NCI-H2107 treated with DMSO at 0.1 percent for 48 hours (cell line): ENCODE measurements around the gene PTPRN2.
"Not testable (repeated sequence)": the region's sequence is repeated elsewhere in the genome, so short reads cannot be mapped to it uniquely, and the experiment has no call there.

Experiments
- DNase-seq: peaks from one replicate; lab custom pipeline; 2025; ENCODE audit not compliant: unreplicated experiment; lab: John Stamatoyannopoulos, UW

Gene PTPRN2

GRCh38 chr7:158473221-158473620, 114.4 kb downstream of the PTPRN2 start:
- no peak for DNase-seq

GRCh38 chr7:158472596-158472995, 115.0 kb downstream of the PTPRN2 start:
- DNase-seq, result no peak

GRCh38 chr7:158471716-158472115, 115.9 kb downstream of the PTPRN2 start:
- DNase-seq, result no peak

GRCh38 chr7:158470336-158470735, 117.3 kb downstream of the PTPRN2 start:
- DNase-seq, result no peak

- DNase-seq, result no peak
Measured at GRCh38 chr7:158469396-158470051, 118.1 kb downstream of the PTPRN2 start.

- DNase-seq, result no peak
Measured at GRCh38 chr7:158468700-158469296, 118.8 kb downstream of the PTPRN2 start.

GRCh38 chr7:158468181-158468580, 119.4 kb downstream of the PTPRN2 start:
- no peak for DNase-seq

- DNase-seq, result no peak
Measured at GRCh38 chr7:158467562-158467961, 120.1 kb downstream of the PTPRN2 start.

- DNase-seq, result no peak
Measured at GRCh38 chr7:158463317-158463716, 124.3 kb downstream of the PTPRN2 start.

GRCh38 chr7:158461824-158462223, 125.8 kb downstream of the PTPRN2 start:
- no peak for DNase-seq

- DNase-seq, result no peak
Measured at GRCh38 chr7:158460665-158461064, 127.0 kb downstream of the PTPRN2 start.

GRCh38 chr7:158458716-158459282, 128.8 kb downstream of the PTPRN2 start:
- no peak for DNase-seq

- no peak for DNase-seq
Measured at GRCh38 chr7:158458096-158458495, 129.5 kb downstream of the PTPRN2 start.

- DNase-seq, result not testable (repeated sequence)
Measured at GRCh38 chr7:158457586-158457985, 130.0 kb downstream of the PTPRN2 start.

- no peak for DNase-seq
Measured at GRCh38 chr7:158454631-158455030, 133.0 kb downstream of the PTPRN2 start.

- DNase-seq, result no peak
Measured at GRCh38 chr7:158453663-158454062, 134.0 kb downstream of the PTPRN2 start.

- DNase-seq, result no peak
Measured at GRCh38 chr7:158452331-158452730, 135.3 kb downstream of the PTPRN2 start.

- DNase-seq, result peak; percentile 43
Measured at GRCh38 chr7:158450476-158451124, 137.0 kb downstream of the PTPRN2 start.

- no peak for DNase-seq
Measured at GRCh38 chr7:158449942-158450341, 137.7 kb downstream of the PTPRN2 start.

GRCh38 chr7:158449266-158449665, 138.4 kb downstream of the PTPRN2 start:
- no peak for DNase-seq

GRCh38 chr7:158448430-158449100, 139.1 kb downstream of the PTPRN2 start:
- DNase-seq, result no peak
